Panc1 (cell line): Measurements from ENCODE around the gene DUOXA1. TPM values are rescaled to one million over a fixed set of nuclear protein-coding genes. Genes with fewer than 3 reads are reported as not detected.

Experiments used
- ATAC-seq: fragments of 200-7000 bp; cut with Tn5 transposase; 2 replicates; pipeline ENCODE4 v1.9.1; 2020; ENCODE audit warnings: mild to moderate bottlenecking, moderate library complexity
- BruUV-seq: library from RNA; stranded (reverse); fragments of 400-500 nt; replicated peaks from 2 replicates; lab custom pipeline; 2021; lab: Mats Ljungman, UMichigan
- CTCF ChIA-PET: fragments of 300-600 bp; sonication (Branson Sonifier 250); formaldehyde crosslinking; loops from one replicate; lab custom pipeline; 2022; ENCODE audit warnings: antibody characterized with exemption; lab: Charles Lee
- POLR2A ChIA-PET: fragments of 300-600 bp; sonication (Branson Sonifier 250); formaldehyde crosslinking; loops from one replicate; lab custom pipeline; 2022; ENCODE audit warnings: antibody characterized with exemption; lab: Charles Lee
- DNase-seq: peaks from one replicate; pipeline ENCODE4 v3.0.0-alpha.2; 2010; ENCODE audit warnings: low read depth, low spot score
- H3K27ac ChIP-seq: 2 replicates; pipeline ENCODE4 v1.5.1; 2011; ENCODE audit warnings: mild to moderate bottlenecking, low read length, inconsistent platforms
- H3K27me3 ChIP-seq: fragments of 200-500 bp; sonication (Bioruptor generic); 2 replicates; pipeline ENCODE4 v1.6.0; 2014; ENCODE audit warnings: low read length, inconsistent platforms; ENCODE audit not compliant: control insufficient read depth, insufficient read depth
- H3K36me3 ChIP-seq: fragments of 200-500 bp; sonication (Bioruptor generic); 2 replicates; pipeline ENCODE4 v1.5.1; 2014; ENCODE audit warnings: inconsistent platforms, mild to moderate bottlenecking, low read length, moderate library complexity; ENCODE audit not compliant: control insufficient read depth, insufficient read depth
- H3K4me1 ChIP-seq: 2 replicates; pipeline ENCODE4 v1.5.1; 2011; ENCODE audit warnings: inconsistent platforms, mild to moderate bottlenecking, low read length, moderate library complexity; ENCODE audit not compliant: control insufficient read depth, insufficient read depth
- H3K4me3 ChIP-seq, 2 experiments: 2 replicates each; pipeline ENCODE4 v1.5.1; 2011 to 2012; ENCODE audit warnings: low read depth in 2 of 2, low read length in 2 of 2, mild to moderate bottlenecking in 2 of 2, inconsistent platforms in 1 of 2, moderate library complexity in 1 of 2
- H3K9me3 ChIP-seq: fragments of 200-500 bp; sonication (Bioruptor generic); 2 replicates; pipeline ENCODE4 v1.5.1; 2014; ENCODE audit warnings: low read depth, mild to moderate bottlenecking, inconsistent platforms, low read length, moderate library complexity; ENCODE audit not compliant: control insufficient read depth, insufficient read depth
- CTCF ChIP-seq: fragments of 450-650 bp; IDR thresholded peaks from 2 replicates; pipeline ENCODE4 v1.5.1; 2017; ENCODE audit warnings: mild to moderate bottlenecking
- POLR2AphosphoS5 ChIP-seq: IDR thresholded peaks from 2 replicates; pipeline ENCODE4 v1.6.1; 2012; ENCODE audit warnings: mild to moderate bottlenecking, low read depth, low read length, moderate library complexity
- REST ChIP-seq, 2 experiments: IDR thresholded peaks; 2 replicates each; pipeline ENCODE4 v1.6.1; 2011 to 2012; ENCODE audit warnings: low read depth in 2 of 2, control low read depth in 1 of 2, low read length in 1 of 2, mild to moderate bottlenecking in 1 of 2, moderate library complexity in 1 of 2; ENCODE audit not compliant: insufficient read depth in 1 of 2
- SIN3A ChIP-seq: IDR thresholded peaks from 2 replicates; pipeline ENCODE4 v1.6.1; 2012; ENCODE audit warnings: low read depth, mild to moderate bottlenecking, low read length, moderate library complexity, borderline replicate concordance; ENCODE audit not compliant: insufficient read depth
- TCF7L2 ChIP-seq: IDR thresholded peaks from 2 replicates; pipeline ENCODE4 v1.6.1; 2011; ENCODE audit warnings: mild to moderate bottlenecking, low read depth, low read length, inconsistent platforms
- in situ Hi-C: cut with HindIII; loops from 2 replicates; pipeline ENCODE4 v1.10.0; 2016; ENCODE audit warnings: low sequenced_read_pairs, low pct_unique_long_range_greater_than_20kb
- intact Hi-C: fragments of 100-400 bp; cut with micrococcal nuclease; formaldehyde crosslinking; loops from one replicate; pipeline ENCODE4 v1.10.0; 2022; ENCODE audit not compliant: unreplicated experiment
- total RNA-seq: library from RNA; stranded (reverse); gene quantifications from one replicate; pipeline ENCODE4 v1.2.1, GENCODE V29; 2021; ENCODE audit not compliant: unreplicated experiment

The DUOXA1 gene
- total RNA-seq, 1 experiment from 2014 or later = not detected

GRCh38 chr15:45126535-45127158 is 3.0 kb downstream of the DUOXA1 start:
- CTCF ChIA-PET = interaction anchor here (0.5 to 1.0 kb wide), 6 partner anchors 8 to 148 kb away, joined by 3 to 9 read pairs (median 4); no protein-coding TSS in a partner anchor
- BruUV-seq = no TSS peak
- H3K27me3 ChIP-seq = peaks cover 10% of the 10 kb centered on the region
- POLR2A ChIA-PET = no interaction called here
- ATAC-seq = peak; percentile 73
- no peak for DNase-seq
- H3K9me3 ChIP-seq = no peaks in the 10 kb centered on the region
- intact Hi-C loops (no loop called here), in situ Hi-C loops (no loop called here)
- TF ChIP-seq REST (IDR thresholded peaks at IDR 0.05; ENCODE audit: insufficient read depth in 1 of 2, low read depth in 2 of 2, low read length in 1 of 2) = no peak
- no peak for TF ChIP-seq TCF7L2
- peak; percentile 83 for TF ChIP-seq CTCF
- no peak for TF ChIP-seq SIN3A
- no peak for TF ChIP-seq POLR2AphosphoS5
- H3K36me3 ChIP-seq = no peaks in the 10 kb centered on the region; the same call in 1 of the 2 replicates
- no peak overlapping the region for H3K4me3 ChIP-seq
- H3K27ac ChIP-seq = no peak overlapping the region
- H3K4me1 ChIP-seq = no peaks in the 10 kb centered on the region

- Histone ChIP-seq H3K36me3 (no peaks in the 10 kb centered on the region), H3K9me3 (no peaks in the 10 kb centered on the region), H3K27me3 (peaks cover 5% of the 10 kb centered on the region), H3K4me1 (no peaks in the 10 kb centered on the region), H3K4me3 (no peak overlapping the region), H3K27ac (no peak overlapping the region)
- intact Hi-C loops (no loop called here), in situ Hi-C loops (no loop called here)
- no TSS peak for BruUV-seq
- TF ChIP-seq CTCF = no peak
- ATAC-seq (no peak), DNase-seq (no peak)
- ChIA-PET POLR2A (no interaction called here), CTCF (no interaction called here)
Observed at GRCh38 chr15:45123397-45123796, 6.3 kb downstream of the DUOXA1 start.
